Neural cell (in vitro differentiated cells): Measurements from ENCODE around the gene EIF4G3. TPM values are rescaled to one million over a fixed set of nuclear protein-coding genes. Genes with fewer than 3 reads are reported as not detected.

ENCODE experiments used
- H2AFZ ChIP-seq: fragments of 200-600, 300-800 bp; sonication (generic), shearing (Covaris generic); 2 replicates; pipeline ENCODE4 v1.6.0; 2014; ENCODE audit warnings: low read depth, mild to moderate bottlenecking, antibody characterized with exemption, low read length, moderate library complexity
- H3F3A ChIP-seq: fragments of 200-600 bp; shearing (Covaris generic); 2 replicates; pipeline ENCODE4 v1.6.1; 2016; ENCODE audit warnings: mild to moderate bottlenecking, moderate library complexity, mixed read lengths, antibody characterized with exemption, low read length; ENCODE audit not compliant: insufficient read depth, poor library complexity, severe bottlenecking
- H3K27ac ChIP-seq: fragments of 200-600, 300-800 bp; sonication (generic), shearing (Covaris generic); 2 replicates; pipeline ENCODE4 v1.5.1; 2014; ENCODE audit warnings: mild to moderate bottlenecking, low read length, moderate library complexity
- H3K27me3 ChIP-seq: fragments of 300-800, 200-600 bp; sonication (generic), shearing (Covaris generic); 2 replicates; pipeline ENCODE4 v1.6.0; 2014; ENCODE audit warnings: mild to moderate bottlenecking, low read depth, low read length, moderate library complexity; ENCODE audit not compliant: insufficient read depth
- H3K36me3 ChIP-seq: fragments of 300-800, 200-600 bp; sonication (generic), shearing (Covaris generic); 2 replicates; pipeline ENCODE4 v1.5.1; 2014; ENCODE audit warnings: mild to moderate bottlenecking, antibody characterized with exemption, low read length, moderate library complexity; ENCODE audit not compliant: insufficient read depth
- H3K4me2 ChIP-seq: fragments of 300-800, 200-600 bp; sonication (generic), shearing (Covaris generic); 2 replicates; pipeline ENCODE4 v1.6.0; 2014; ENCODE audit warnings: mild to moderate bottlenecking, low read length
- H3K4me3 ChIP-seq: fragments of 300-800, 200-600 bp; sonication (generic), shearing (Covaris generic); 2 replicates; pipeline ENCODE4 v1.5.1; 2014; ENCODE audit warnings: mild to moderate bottlenecking, low read length, moderate library complexity
- H3K79me2 ChIP-seq: fragments of 200-600 bp; shearing (Covaris generic); replicated peaks from 2 replicates; pipeline ENCODE4 v1.6.0; 2014; ENCODE audit warnings: mild to moderate bottlenecking, low read length, moderate library complexity; ENCODE audit not compliant: insufficient read depth
- H3K9ac ChIP-seq: fragments of 300-800, 200-600 bp; sonication (generic), shearing (Covaris generic); 2 replicates; pipeline ENCODE4 v1.6.1; 2016; ENCODE audit warnings: mild to moderate bottlenecking, low read length, mixed read lengths
- H3K9me2 ChIP-seq: fragments of 200-600 bp; shearing (Covaris generic); 2 replicates; pipeline ENCODE4 v1.6.1; 2016; ENCODE audit warnings: mild to moderate bottlenecking, low read length, mixed read lengths; ENCODE audit not compliant: insufficient read depth
- H3K9me3 ChIP-seq: fragments of 200-600, 300-800 bp; sonication (generic), shearing (Covaris generic); 2 replicates; pipeline ENCODE4 v1.6.1; 2016; ENCODE audit warnings: mild to moderate bottlenecking, mixed run types, low read length, moderate library complexity, mixed read lengths
- H4K20me1 ChIP-seq: fragments of 200-600 bp; shearing (Covaris generic); 2 replicates; pipeline ENCODE4 v1.6.1; 2016; ENCODE audit warnings: mild to moderate bottlenecking, mixed run types; ENCODE audit not compliant: insufficient read depth
- CTCF ChIP-seq: fragments of 450-650 bp; IDR thresholded peaks from 2 replicates; pipeline ENCODE4 v1.5.1; 2014; ENCODE audit warnings: antibody characterized with exemption, mild to moderate bottlenecking, moderate library complexity; ENCODE audit not compliant: poor library complexity, severe bottlenecking
- EP300 ChIP-seq: fragments of 450-650 bp; conservative IDR thresholded peaks from 2 replicates; pipeline ENCODE4 v1.6.1; 2014; ENCODE audit warnings: antibody characterized with exemption, mild to moderate bottlenecking, moderate library complexity; ENCODE audit not compliant: poor library complexity, severe bottlenecking
- EZH2 ChIP-seq: fragments of 200-600, 300-800 bp; shearing (Covaris generic), sonication (generic); IDR thresholded peaks from 2 replicates; pipeline ENCODE4 v1.6.1; 2014; ENCODE audit warnings: antibody characterized with exemption, low read length, borderline replicate concordance, mild to moderate bottlenecking; ENCODE audit not compliant: insufficient read depth, poor library complexity, severe bottlenecking
- MXI1 ChIP-seq: fragments of 450-650 bp; conservative IDR thresholded peaks from 2 replicates; pipeline ENCODE4 v1.6.1; 2014; ENCODE audit warnings: antibody characterized with exemption, mild to moderate bottlenecking; ENCODE audit not compliant: poor library complexity, severe bottlenecking
- POLR2AphosphoS5 ChIP-seq: IDR thresholded peaks from 2 replicates; pipeline ENCODE4 v1.6.1; 2012
- RAD21 ChIP-seq: fragments of 450-650 bp; conservative IDR thresholded peaks from 2 replicates; pipeline ENCODE4 v1.6.1; 2014; ENCODE audit warnings: antibody characterized with exemption, mild to moderate bottlenecking, moderate library complexity
- REST ChIP-seq: IDR thresholded peaks from 2 replicates; pipeline ENCODE4 v1.6.1; 2012; ENCODE audit warnings: borderline replicate concordance
- SMC3 ChIP-seq: fragments of 450-650 bp; conservative IDR thresholded peaks from 2 replicates; pipeline ENCODE4 v1.6.1; 2014; ENCODE audit warnings: antibody characterized with exemption, mild to moderate bottlenecking, moderate library complexity; ENCODE audit not compliant: poor library complexity
- TAF1 ChIP-seq: IDR thresholded peaks from 2 replicates; pipeline ENCODE4 v1.6.1; 2012; ENCODE audit warnings: low read depth
- polyA plus RNA-seq: library from polyadenylated mRNA; depleted of rRNA; stranded (reverse); fragments of >200 nt; gene quantifications from 2 replicates; pipeline ENCODE4 v1.2.3, GENCODE V29; 2014

The EIF4G3 gene
- polyA plus RNA-seq, 1 donor from 2014 or later: 56.9 TPM

- no peaks in the 10 kb centered on the region for H3K79me2 ChIP-seq
- no peak overlapping the region for H3K27ac ChIP-seq
- H3K4me2 ChIP-seq: no peak overlapping the region
- no peaks in the 10 kb centered on the region for H3K9me3 ChIP-seq
- no peak overlapping the region for H3K9ac ChIP-seq
- TF ChIP-seq TAF1 (no peak), EP300 (no peak), RAD21 (no peak), POLR2AphosphoS5 (no peak), SMC3 (no peak), REST (no peak), MXI1 (no peak), CTCF (no peak), EZH2 (no peak)
- no peak overlapping the region for H2AFZ ChIP-seq
- H3F3A ChIP-seq: no peaks in the 10 kb centered on the region
- H4K20me1 ChIP-seq: no peaks in the 10 kb centered on the region
- no peaks in the 10 kb centered on the region for H3K27me3 ChIP-seq
- peaks cover 7% of the 10 kb centered on the region for H3K36me3 ChIP-seq
- H3K9me2 ChIP-seq: no peaks in the 10 kb centered on the region
- no peak overlapping the region for H3K4me3 ChIP-seq
Observed at GRCh38 chr1:20829946-20830345, 346.8 kb downstream of the EIF4G3 start.

DNA sequence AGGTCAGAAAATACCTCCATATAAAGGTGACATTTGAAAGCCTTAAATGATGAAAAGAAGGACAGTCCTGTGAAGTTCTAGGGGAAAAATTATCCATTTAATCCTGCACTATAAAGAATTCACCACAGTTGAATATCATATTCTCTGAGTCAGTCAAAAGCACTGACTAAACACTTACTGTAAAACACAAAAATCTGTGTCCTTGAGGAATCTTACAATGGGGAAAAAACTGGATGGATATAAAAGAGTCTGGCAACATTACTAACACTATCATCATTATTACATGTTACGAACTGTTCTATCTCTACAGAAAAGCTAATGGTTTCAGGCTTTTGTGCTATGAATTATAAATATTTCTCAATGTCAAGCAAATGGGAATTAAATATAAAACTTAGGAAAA, 347.2 kb downstream of the EIF4G3 start:
- Histone ChIP-seq H3K36me3 (peaks cover 7% of the 10 kb centered on the region), H3K9ac (no peak overlapping the region), H3K4me3 (no peak overlapping the region), H3K4me2 (no peak overlapping the region), H3K27ac (no peak overlapping the region), H2AFZ (no peak overlapping the region), H3K9me2 (no peaks in the 10 kb centered on the region), H3K79me2 (no peaks in the 10 kb centered on the region), H3K27me3 (no peaks in the 10 kb centered on the region), H3K9me3 (no peaks in the 10 kb centered on the region), H4K20me1 (no peaks in the 10 kb centered on the region), H3F3A (no peaks in the 10 kb centered on the region)
- no peak for TF ChIP-seq POLR2AphosphoS5
- no peak for TF ChIP-seq SMC3
- TF ChIP-seq REST: no peak
- no peak for TF ChIP-seq EZH2
- TF ChIP-seq MXI1: no peak
- no peak for TF ChIP-seq TAF1
- TF ChIP-seq EP300: no peak
- TF ChIP-seq RAD21: no peak
- no peak for TF ChIP-seq CTCF
